Measurements from ENCODE around the gene ZNF226. TPM values are rescaled to one million over a fixed set of nuclear protein-coding genes. Genes with fewer than 3 reads are reported as not detected.

Gene ZNF226
- total RNA-seq, 2 experiments from 2014 or later = 14.6 to 17.9 TPM

DNA sequence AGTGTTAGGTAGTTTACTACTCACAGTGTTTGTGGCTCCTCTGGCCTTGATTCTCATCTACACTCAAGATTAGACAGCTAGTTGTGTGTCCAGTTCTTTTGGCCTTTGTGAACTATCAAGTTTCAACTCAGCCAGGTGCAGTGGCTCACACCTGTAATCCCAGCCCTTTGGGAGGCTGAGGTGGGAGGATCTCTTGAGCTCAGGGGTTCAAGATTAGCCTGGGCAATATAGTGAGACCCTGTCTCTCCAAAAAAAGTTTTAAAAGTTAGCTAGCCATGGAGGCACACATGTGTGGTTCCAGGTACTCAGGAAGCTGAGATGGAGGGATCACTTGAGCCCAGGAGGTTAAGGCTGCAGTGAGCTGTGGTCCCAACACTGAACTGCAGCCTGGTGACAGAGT, 16.1 kb downstream of the ZNF226 start:
- POLR2A ChIA-PET = no interaction called here
- intact Hi-C loops (cut with micrococcal nuclease; ENCODE audit: unreplicated experiment) = no loop called here
- H2AFZ ChIP-seq (ENCODE audit: low read length) = no peak overlapping the region
- DNase-seq (ENCODE audit: low spot score) = no peak
- H3K4me3 ChIP-seq (ENCODE audit: low read depth, low read length, poor library complexity, severe bottlenecking) = no peak overlapping the region
- no peaks in the 10 kb centered on the region for H4K20me1 ChIP-seq (ENCODE audit: insufficient read depth, low read length)
- no peaks in the 10 kb centered on the region for H3K79me2 ChIP-seq (ENCODE audit: insufficient read depth, low read depth, low read length)
- no peaks in the 10 kb centered on the region for H3K9me2 ChIP-seq (ENCODE audit: insufficient read depth, low read length)
- H3K4me1 ChIP-seq (ENCODE audit: insufficient read depth, low read length, poor library complexity, severe bottlenecking) = no peaks in the 10 kb centered on the region
- no peak overlapping the region for H3K4me2 ChIP-seq (ENCODE audit: low read length)
- no peaks in the 10 kb centered on the region for H3K9me3 ChIP-seq (ENCODE audit: low read length)
- H3K27ac ChIP-seq (ENCODE audit: low read depth, low read length, poor library complexity, severe bottlenecking) = no peak overlapping the region
- no TSS peak for BruUV-seq (replicated peaks)
- no peak for TF ChIP-seq EZH2phosphoT487 (IDR thresholded peaks at IDR 0.05; ENCODE audit: borderline replicate concordance, low read depth, low read length)
- no peak for TF ChIP-seq CTCF (conservative IDR thresholded peaks at IDR 0.05; ENCODE audit: low read length)
- CTCF ChIA-PET (ENCODE audit: unreplicated experiment) = no interaction called here
- peaks cover 16% of the 10 kb centered on the region for H3K36me3 ChIP-seq (ENCODE audit: insufficient read depth, low read length)

- intact Hi-C loops (cut with micrococcal nuclease; ENCODE audit: unreplicated experiment) = no loop called here
- Histone ChIP-seq H3K9me3 (ENCODE audit: low read length) (no peaks in the 10 kb centered on the region), H3K4me3 (ENCODE audit: low read depth, low read length, poor library complexity, severe bottlenecking) (no peak overlapping the region), H4K20me1 (ENCODE audit: insufficient read depth, low read length) (no peaks in the 10 kb centered on the region), H3K27ac (ENCODE audit: low read depth, low read length, poor library complexity, severe bottlenecking) (no peak overlapping the region), H3K79me2 (ENCODE audit: insufficient read depth, low read depth, low read length) (no peaks in the 10 kb centered on the region), H3K9me2 (ENCODE audit: insufficient read depth, low read length) (no peaks in the 10 kb centered on the region), H3K4me2 (ENCODE audit: low read length) (no peak overlapping the region), H3K4me1 (ENCODE audit: insufficient read depth, low read length, poor library complexity, severe bottlenecking) (no peaks in the 10 kb centered on the region), H3K36me3 (ENCODE audit: insufficient read depth, low read length) (peaks cover 5% of the 10 kb centered on the region), H2AFZ (ENCODE audit: low read length) (no peak overlapping the region)
- ChIA-PET CTCF (ENCODE audit: unreplicated experiment) (no interaction called here), POLR2A (no interaction called here)
- TF ChIP-seq EZH2phosphoT487 (IDR thresholded peaks at IDR 0.05; ENCODE audit: borderline replicate concordance, low read depth, low read length) (no peak), CTCF (conservative IDR thresholded peaks at IDR 0.05; ENCODE audit: low read length) (no peak)
- no TSS peak for BruUV-seq (replicated peaks)
- DNase-seq (ENCODE audit: low spot score) = peak; percentile 10
These were observed 17.2 kb downstream of the ZNF226 start for GRCh38 chr19:44182145-44182544.

GRCh38 chr19:44190020-44190419, 25.1 kb downstream of the ZNF226 start:
- no peak for DNase-seq (ENCODE audit: low spot score)
- Histone ChIP-seq H3K36me3 (ENCODE audit: insufficient read depth, low read length) (no peaks in the 10 kb centered on the region), H3K27ac (ENCODE audit: low read depth, low read length, poor library complexity, severe bottlenecking) (no peak overlapping the region), H3K9me2 (ENCODE audit: insufficient read depth, low read length) (no peaks in the 10 kb centered on the region), H3K79me2 (ENCODE audit: insufficient read depth, low read depth, low read length) (no peaks in the 10 kb centered on the region), H3K4me1 (ENCODE audit: insufficient read depth, low read length, poor library complexity, severe bottlenecking) (no peaks in the 10 kb centered on the region), H4K20me1 (ENCODE audit: insufficient read depth, low read length) (no peaks in the 10 kb centered on the region), H3K9me3 (ENCODE audit: low read length) (no peaks in the 10 kb centered on the region), H2AFZ (ENCODE audit: low read length) (no peak overlapping the region), H3K4me2 (ENCODE audit: low read length) (no peak overlapping the region), H3K4me3 (ENCODE audit: low read depth, low read length, poor library complexity, severe bottlenecking) (no peak overlapping the region)
- no TSS peak for BruUV-seq (replicated peaks)
- intact Hi-C loops (cut with micrococcal nuclease; ENCODE audit: unreplicated experiment) = no loop called here
- CTCF ChIA-PET (ENCODE audit: unreplicated experiment) = no interaction called here
- no peak for TF ChIP-seq CTCF (conservative IDR thresholded peaks at IDR 0.05; ENCODE audit: low read length)
- TF ChIP-seq EZH2phosphoT487 (IDR thresholded peaks at IDR 0.05; ENCODE audit: borderline replicate concordance, low read depth, low read length) = no peak
- POLR2A ChIA-PET = no interaction called here

All from OCI-LY7 (cell line).